Parathyroid adenoma (tissue), 2 donors: ENCODE measurements around the gene MYH14.

ENCODE experiments used
- H2AFZ ChIP-seq: fragments of 300-600 bp; sonication (generic); one replicate; pipeline ENCODE4 v1.7.0; 2017; ENCODE audit warnings: antibody characterized with exemption, mild to moderate bottlenecking
- H3K27ac ChIP-seq: fragments of 300-600 bp; sonication (generic); one replicate; pipeline ENCODE4 v1.7.0; 2017
- H3K27me3 ChIP-seq: fragments of 300-600 bp; sonication (generic); one replicate; pipeline ENCODE4 v1.7.0; 2017; ENCODE audit warnings: low read length; ENCODE audit not compliant: control insufficient read depth, insufficient read depth
- H3K36me3 ChIP-seq: fragments of 300-600 bp; sonication (generic); one replicate; pipeline ENCODE4 v1.7.0; 2017; ENCODE audit warnings: low read length; ENCODE audit not compliant: control insufficient read depth, insufficient read depth
- H3K4me1 ChIP-seq: fragments of 300-600 bp; sonication (generic); one replicate; pipeline ENCODE4 v1.7.0; 2017; ENCODE audit warnings: control low read depth
- H3K4me2 ChIP-seq: fragments of 300-600 bp; sonication (generic); one replicate; pipeline ENCODE4 v1.7.0; 2017; ENCODE audit warnings: low read length
- H3K4me3 ChIP-seq: fragments of 300-600 bp; sonication (generic); one replicate; pipeline ENCODE4 v1.7.0; 2017; ENCODE audit warnings: low read depth, low read length
- H3K79me2 ChIP-seq: fragments of 300-600 bp; sonication (generic); one replicate; pipeline ENCODE4 v1.7.0; 2017; ENCODE audit warnings: control low read depth
- H3K9ac ChIP-seq: fragments of 300-600 bp; sonication (generic); one replicate; pipeline ENCODE4 v1.7.0; 2017; ENCODE audit warnings: mild to moderate bottlenecking
- H3K9me3 ChIP-seq: fragments of 300-600 bp; sonication (generic); one replicate; pipeline ENCODE4 v1.7.0; 2017; ENCODE audit warnings: low read length; ENCODE audit not compliant: control insufficient read depth
- CTCF ChIP-seq: fragments of 300-600 bp; sonication (generic); IDR thresholded peaks from one replicate; pipeline ENCODE4 v1.7.0; 2017; ENCODE audit warnings: antibody characterized with exemption, mild to moderate bottlenecking
- donor health status: primary hyperparathyroidism.

MYH14 gene

GRCh38 chr19:50292216-50292827 is 88.9 kb downstream of the MYH14 start:
- Histone ChIP-seq H3K4me2 (no peak overlapping the region), H2AFZ (no peak overlapping the region), H3K4me1 (no peaks in the 10 kb centered on the region), H3K4me3 (no peak overlapping the region), H3K9ac (no peak overlapping the region), H3K27me3 (no peaks in the 10 kb centered on the region), H3K27ac (no peak overlapping the region), H3K79me2 (no peaks in the 10 kb centered on the region), H3K9me3 (no peaks in the 10 kb centered on the region), H3K36me3 (no peaks in the 10 kb centered on the region)
- no peak for TF ChIP-seq CTCF

GRCh38 chr19:50293263-50294004 is 90.0 kb downstream of the MYH14 start:
- H3K36me3 ChIP-seq = no peaks in the 10 kb centered on the region
- H3K79me2 ChIP-seq = no peaks in the 10 kb centered on the region

GRCh38 chr19:50300051-50300450 is 96.6 kb downstream of the MYH14 start:
- TF ChIP-seq CTCF = no peak
- Histone ChIP-seq H3K4me3 (no peak overlapping the region), H3K9me3 (no peaks in the 10 kb centered on the region), H3K27me3 (no peaks in the 10 kb centered on the region), H3K27ac (no peak overlapping the region), H3K4me1 (no peaks in the 10 kb centered on the region), H3K4me2 (no peak overlapping the region), H3K79me2 (no peaks in the 10 kb centered on the region), H2AFZ (no peak overlapping the region), H3K36me3 (no peaks in the 10 kb centered on the region), H3K9ac (no peak overlapping the region)

More at GRCh38 chr19:50293263-50294004, 90.0 kb downstream of the MYH14 start:
- H3K27me3 ChIP-seq = no peaks in the 10 kb centered on the region
- H3K27ac ChIP-seq = no peak overlapping the region
- no peak overlapping the region for H3K9ac ChIP-seq
- no peaks in the 10 kb centered on the region for H3K4me1 ChIP-seq
- H3K4me2 ChIP-seq = no peak overlapping the region
- no peaks in the 10 kb centered on the region for H3K9me3 ChIP-seq
- H3K4me3 ChIP-seq = no peak overlapping the region
- H2AFZ ChIP-seq = no peak overlapping the region
- no peak for TF ChIP-seq CTCF

DNA sequence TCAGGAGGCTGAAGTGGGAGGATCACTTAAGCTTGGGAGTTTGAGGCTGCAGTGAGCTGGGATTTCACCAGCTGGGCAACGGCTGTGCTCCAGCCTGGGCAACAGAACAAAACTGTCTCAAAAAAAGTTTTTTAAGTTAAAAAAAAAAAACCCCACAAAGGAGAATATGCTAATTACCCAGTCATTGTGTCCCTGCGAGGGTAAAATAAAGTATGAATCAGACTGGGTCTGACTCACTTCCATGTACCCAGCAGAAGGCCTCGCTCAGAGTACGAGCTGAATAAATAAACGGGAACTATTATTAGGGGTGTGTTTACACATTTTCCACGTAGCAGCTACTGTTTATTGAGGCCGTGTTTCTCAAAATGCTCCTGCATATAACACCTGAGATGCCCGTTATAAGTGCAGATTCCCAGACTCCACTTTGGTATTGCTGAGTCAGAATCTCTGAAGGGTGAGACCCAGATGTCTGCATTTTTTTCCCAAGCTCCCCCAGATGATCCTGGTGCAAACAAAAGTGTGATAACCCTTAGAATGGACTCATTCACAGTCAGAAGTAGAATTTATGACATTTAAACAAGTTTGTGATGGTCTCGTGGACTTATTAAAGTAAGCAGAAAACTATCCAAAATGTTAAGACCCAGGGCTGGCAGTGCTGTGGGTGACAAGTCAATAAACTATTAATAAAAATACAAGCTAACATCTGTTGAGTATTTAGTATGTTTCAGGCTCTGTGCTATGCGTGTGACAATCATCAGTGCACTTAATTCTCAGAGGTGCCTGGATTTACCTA is 97.6 kb downstream of the MYH14 start:
- Histone ChIP-seq H3K9ac (no peak overlapping the region), H2AFZ (no peak overlapping the region), H3K79me2 (no peaks in the 10 kb centered on the region), H3K4me3 (no peak overlapping the region), H3K9me3 (no peaks in the 10 kb centered on the region), H3K36me3 (no peaks in the 10 kb centered on the region), H3K27me3 (no peaks in the 10 kb centered on the region), H3K4me2 (no peak overlapping the region), H3K27ac (no peak overlapping the region), H3K4me1 (no peaks in the 10 kb centered on the region)
- no peak for TF ChIP-seq CTCF
